Skeletal muscle tissue (tissue), 4 donors: Measurements from ENCODE around the gene BCAS3. TPM values are rescaled to one million over a fixed set of nuclear protein-coding genes. Genes with fewer than 3 reads are reported as not detected.
"Not testable (repeated sequence)": the region's sequence is repeated elsewhere in the genome, so short reads cannot be mapped to it uniquely, and the experiment has no call there.

Experiments
- H3K27ac ChIP-seq: one replicate; pipeline ENCODE4 v1.7.0; 2013; ENCODE audit warnings: mild to moderate bottlenecking, low read depth, low read length, inconsistent platforms
- H3K27me3 ChIP-seq, 3 donors: one replicate each; pipeline ENCODE4 v1.7.0; 2013; ENCODE audit warnings: low read length in 3 of 3; ENCODE audit not compliant: control insufficient read depth in 3 of 3, insufficient read depth in 3 of 3
- H3K36me3 ChIP-seq, 3 donors: one replicate each; pipeline ENCODE4 v1.7.0; 2013; ENCODE audit warnings: low read length in 3 of 3; ENCODE audit not compliant: control insufficient read depth in 3 of 3, insufficient read depth in 3 of 3
- H3K4me1 ChIP-seq, 3 donors: one replicate each; pipeline ENCODE4 v1.7.0; 2013; ENCODE audit warnings: low read length in 3 of 3, mild to moderate bottlenecking in 3 of 3; ENCODE audit not compliant: control insufficient read depth in 3 of 3, insufficient read depth in 3 of 3
- H3K4me3 ChIP-seq, 3 donors: one replicate each; pipeline ENCODE4 v1.7.0; 2013; ENCODE audit warnings: low read length in 3 of 3
- H3K9ac ChIP-seq, 3 donors: one replicate each; pipeline ENCODE4 v1.7.0; 2013; ENCODE audit warnings: low read length in 3 of 3, mild to moderate bottlenecking in 3 of 3, moderate library complexity in 2 of 3, low read depth in 1 of 3
- H3K9me3 ChIP-seq, 3 donors: one replicate each; pipeline ENCODE4 v1.7.0; 2013; ENCODE audit warnings: low read length in 3 of 3; ENCODE audit not compliant: control insufficient read depth in 3 of 3
- total RNA-seq: library from RNA; depleted of rRNA; stranded (reverse); fragments of >200 nt; gene quantifications from one replicate; pipeline ENCODE4 v1.2.3, GENCODE V29; 2014
- donor health status: Osteomylitis.

BCAS3 gene
- total RNA-seq, 1 donor from 2014 or later: 25.1 TPM

DNA sequence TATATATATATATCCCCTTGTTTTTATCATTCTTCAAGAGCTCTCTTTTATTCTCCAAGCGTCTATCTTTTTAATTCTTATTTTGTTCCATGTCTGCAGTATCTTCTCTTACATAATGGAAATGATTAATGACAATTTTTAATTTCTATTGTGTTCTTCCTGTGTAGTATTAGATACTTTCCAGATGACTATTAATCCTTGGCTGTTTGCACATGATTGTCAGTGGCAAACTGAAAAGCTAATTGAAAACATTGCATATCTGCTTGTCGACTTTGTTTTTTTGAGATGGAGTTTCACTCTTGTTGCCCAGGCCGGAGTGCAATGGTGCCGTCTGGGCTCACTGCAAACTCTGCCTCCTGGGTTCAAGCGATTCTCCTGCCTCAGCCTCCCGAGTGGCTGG lies 124.7 kb downstream of the BCAS3 start:
- Histone ChIP-seq H3K4me3 (no peak overlapping the region), H3K36me3 (no peaks in the 10 kb centered on the region), H3K27ac (no peak overlapping the region), H3K9me3 (no peaks in the 10 kb centered on the region), H3K27me3 (no peaks in the 10 kb centered on the region), H3K4me1 (no peaks in the 10 kb centered on the region), H3K9ac (no peak overlapping the region)

DNA sequence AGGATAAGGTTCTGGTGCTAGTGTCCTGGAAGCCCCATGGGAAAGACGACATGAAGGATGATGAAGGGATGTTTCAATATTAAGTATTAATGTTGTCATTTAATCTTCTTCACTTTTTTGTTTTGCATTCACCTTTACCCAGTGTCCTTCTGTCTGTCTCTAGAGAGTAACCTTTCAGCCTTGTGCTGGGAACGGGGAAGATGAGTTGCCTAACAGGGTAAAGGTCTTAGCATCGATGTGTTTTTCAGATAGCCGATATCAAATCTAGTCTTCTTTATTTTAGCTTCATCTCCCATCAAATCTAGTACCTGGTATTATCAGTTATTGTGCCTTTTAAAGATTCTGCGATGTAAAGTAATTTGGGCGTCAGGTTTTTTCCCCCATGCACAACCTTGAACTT lies 125.4 kb downstream of the BCAS3 start:
- H3K4me1 ChIP-seq: no peaks in the 10 kb centered on the region
- H3K4me3 ChIP-seq: no peak overlapping the region
- no peaks in the 10 kb centered on the region for H3K9me3 ChIP-seq
- no peak overlapping the region for H3K9ac ChIP-seq
- no peak overlapping the region for H3K27ac ChIP-seq
- no peaks in the 10 kb centered on the region for H3K27me3 ChIP-seq
- H3K36me3 ChIP-seq: no peaks in the 10 kb centered on the region

DNA sequence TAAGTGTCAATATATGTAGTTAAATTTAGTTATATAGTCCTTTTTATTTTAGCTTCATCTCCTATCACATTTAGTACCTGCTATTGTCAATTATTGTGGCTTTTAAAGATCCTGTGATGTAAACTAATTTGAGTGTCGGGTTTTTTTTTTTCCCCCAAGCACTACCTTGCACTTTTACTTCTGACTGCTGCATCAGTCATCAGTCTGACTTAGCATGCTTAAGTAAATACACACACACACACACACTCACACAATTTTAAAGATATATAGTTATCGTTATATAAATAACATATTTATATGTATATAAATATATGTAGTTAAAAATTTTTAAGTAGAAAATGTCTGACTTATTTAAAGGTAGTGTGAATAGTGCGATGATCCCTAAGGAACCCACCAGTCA lies 127.2 kb downstream of the BCAS3 start:
- Histone ChIP-seq H3K27ac (no peak overlapping the region), H3K4me1 (no peaks in the 10 kb centered on the region), H3K27me3 (no peaks in the 10 kb centered on the region), H3K4me3 (no peak overlapping the region), H3K9me3 (no peaks in the 10 kb centered on the region), H3K9ac (no peak overlapping the region), H3K36me3 (no peaks in the 10 kb centered on the region)

DNA sequence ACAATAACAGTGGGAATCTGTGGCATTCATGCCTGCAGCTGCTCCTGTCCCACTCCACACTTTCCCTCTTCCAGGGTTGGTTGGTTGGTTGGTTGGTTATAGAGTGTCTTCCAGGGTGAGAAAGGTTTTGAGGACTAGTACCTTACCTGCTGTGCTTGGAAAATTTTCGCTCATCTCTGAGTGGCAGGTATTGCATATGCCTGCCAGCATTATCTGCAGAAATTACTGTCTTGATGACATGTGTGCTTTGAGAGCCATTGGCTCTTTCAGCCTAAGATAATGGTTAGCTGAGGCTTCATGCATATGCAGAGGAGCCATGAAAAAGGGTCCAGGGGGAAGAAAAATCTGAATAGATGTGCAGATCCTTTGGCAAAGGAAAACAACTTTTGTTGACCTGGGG lies 131.8 kb downstream of the BCAS3 start:
- peaks cover 0 to 9% (median 2%) of the 10 kb centered on the region in 3 donors for H3K9me3 ChIP-seq
- no peaks in the 10 kb centered on the region for H3K4me1 ChIP-seq
- no peak overlapping the region for H3K9ac ChIP-seq
- no peaks in the 10 kb centered on the region for H3K27me3 ChIP-seq
- no peak overlapping the region for H3K27ac ChIP-seq
- no peak overlapping the region for H3K4me3 ChIP-seq
- peaks cover 5 to 9% (median 5%) of the 10 kb centered on the region in 3 donors for H3K36me3 ChIP-seq

DNA sequence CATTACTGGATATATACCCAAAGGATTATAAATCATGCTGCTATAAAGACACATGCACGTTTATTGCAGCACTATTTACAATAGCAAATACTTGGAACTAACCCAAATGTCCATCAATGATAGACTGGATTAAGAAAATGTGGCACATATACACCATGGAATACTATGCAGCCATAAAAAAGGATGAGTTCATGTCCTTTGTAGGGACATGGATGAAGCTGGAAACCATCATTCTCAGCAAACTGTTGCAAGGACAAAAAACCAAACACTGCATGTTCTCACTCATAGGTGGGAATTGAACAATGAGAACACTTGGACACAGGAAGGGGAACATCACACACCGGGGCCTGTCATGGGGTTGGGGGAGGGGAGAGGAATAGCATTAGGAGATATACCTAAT lies 137.3 kb downstream of the BCAS3 start:
- not testable (repeated sequence) for H3K36me3 ChIP-seq, H3K27ac ChIP-seq, H3K9me3 ChIP-seq, H3K9ac ChIP-seq, H3K4me3 ChIP-seq, H3K27me3 ChIP-seq, H3K4me1 ChIP-seq

DNA sequence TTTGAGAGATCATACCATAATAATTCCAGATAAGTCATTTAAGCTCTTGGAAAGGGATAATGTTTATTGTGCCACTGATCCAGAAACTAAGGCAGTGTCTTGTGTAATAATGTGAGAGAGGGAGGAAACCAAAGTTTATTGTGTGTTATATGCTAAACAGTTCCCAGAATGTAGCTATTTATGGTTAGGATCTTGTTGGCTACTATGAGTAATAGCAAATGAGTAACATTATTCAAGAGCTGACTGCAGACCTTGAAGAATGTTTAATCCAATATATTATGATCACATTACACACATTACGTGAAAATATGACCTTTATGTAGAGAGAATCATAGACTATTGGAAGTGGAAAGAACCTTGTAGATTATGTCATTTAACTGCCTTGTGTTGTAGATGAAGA lies 139.5 kb downstream of the BCAS3 start:
- no peaks in the 10 kb centered on the region for H3K36me3 ChIP-seq
- no peaks in the 10 kb centered on the region for H3K4me1 ChIP-seq
- peaks cover 0 to 6% (median 0%) of the 10 kb centered on the region in 3 donors for H3K9me3 ChIP-seq
- H3K9ac ChIP-seq: no peak overlapping the region
- no peak overlapping the region for H3K27ac ChIP-seq
- no peaks in the 10 kb centered on the region for H3K27me3 ChIP-seq
- no peak overlapping the region for H3K4me3 ChIP-seq

DNA sequence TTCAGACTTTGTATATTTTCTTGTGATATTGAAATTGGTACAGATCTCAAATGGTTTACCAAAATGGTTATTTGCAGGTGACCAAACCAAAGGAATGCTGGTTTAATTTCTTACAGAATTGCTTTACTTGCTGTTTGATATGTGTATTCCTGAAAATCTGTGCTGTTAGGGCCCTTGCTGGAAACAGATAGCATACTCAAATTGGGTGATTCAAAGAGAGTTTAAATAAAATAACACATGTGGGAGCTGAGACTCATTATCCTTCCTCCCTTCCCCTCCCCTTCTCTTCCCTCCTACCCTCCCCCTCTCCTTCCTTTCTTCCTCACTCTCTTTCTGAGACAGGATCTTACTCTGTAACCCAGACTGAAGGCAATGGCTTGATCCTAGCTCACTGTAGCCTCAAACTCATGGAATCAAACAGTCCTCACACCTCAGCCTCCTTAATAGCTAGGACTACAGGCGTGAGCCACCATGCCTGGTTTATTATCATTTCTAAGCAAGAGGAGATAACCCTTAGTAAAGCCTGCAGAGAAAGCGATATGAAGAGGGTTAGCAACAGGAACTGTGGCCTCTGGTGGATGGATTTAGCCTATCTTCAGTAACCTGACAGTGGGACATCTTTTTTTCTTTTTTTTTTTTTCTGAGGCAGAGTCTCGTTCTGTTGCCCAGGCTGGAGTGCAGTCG lies 141.9 kb downstream of the BCAS3 start:
- no peak overlapping the region for H3K9ac ChIP-seq
- H3K27me3 ChIP-seq: no peaks in the 10 kb centered on the region
- H3K9me3 ChIP-seq: no peaks in the 10 kb centered on the region
- no peak overlapping the region for H3K4me3 ChIP-seq
- no peaks in the 10 kb centered on the region for H3K4me1 ChIP-seq
- no peak overlapping the region for H3K27ac ChIP-seq
- H3K36me3 ChIP-seq: no peaks in the 10 kb centered on the region

DNA sequence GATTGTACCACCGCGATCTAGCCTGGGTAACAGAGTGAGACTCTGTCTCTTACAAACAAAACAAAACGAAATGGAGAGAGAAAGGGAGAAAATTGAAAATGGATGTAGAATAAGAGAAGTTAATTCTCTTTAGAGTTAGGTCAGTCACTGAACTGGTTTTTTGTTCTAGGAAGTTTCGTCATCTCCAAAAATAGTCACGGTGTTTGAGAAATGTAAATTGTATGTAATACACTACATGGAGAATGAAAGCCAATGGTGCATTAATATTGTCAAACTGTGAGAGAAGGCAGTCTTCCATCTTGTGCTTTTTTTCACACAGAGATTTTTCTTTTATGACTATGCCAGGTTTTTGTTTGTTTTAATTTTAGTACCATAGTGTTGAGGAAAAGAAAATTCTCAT lies 145.9 kb downstream of the BCAS3 start:
- Histone ChIP-seq H3K27me3 (no peaks in the 10 kb centered on the region), H3K27ac (no peak overlapping the region), H3K9ac (no peak overlapping the region), H3K4me1 (no peaks in the 10 kb centered on the region), H3K4me3 (no peak overlapping the region), H3K36me3 (no peaks in the 10 kb centered on the region), H3K9me3 (no peaks in the 10 kb centered on the region)

DNA sequence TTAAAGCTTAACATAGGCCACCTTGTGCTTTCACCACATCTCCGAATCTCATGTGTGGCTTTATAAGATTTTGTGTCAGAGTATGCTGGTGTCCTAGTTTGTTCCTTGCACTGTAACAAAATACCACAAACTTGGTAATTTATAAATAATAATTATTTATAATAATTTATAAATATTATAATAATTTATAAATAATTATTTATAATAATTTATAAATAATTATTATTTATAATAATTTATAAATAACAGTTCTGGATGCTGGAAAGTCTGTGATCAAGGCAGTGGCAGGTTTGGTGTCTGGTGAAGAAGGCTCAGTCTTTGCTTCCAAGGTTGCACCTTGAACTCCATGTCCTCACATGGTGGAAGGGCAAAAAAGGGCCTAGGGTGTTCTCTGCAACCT lies 147.7 kb downstream of the BCAS3 start:
- no peak overlapping the region for H3K27ac ChIP-seq
- no peaks in the 10 kb centered on the region for H3K27me3 ChIP-seq
- no peaks in the 10 kb centered on the region for H3K36me3 ChIP-seq
- H3K9me3 ChIP-seq: no peaks in the 10 kb centered on the region
- no peak overlapping the region for H3K4me3 ChIP-seq
- no peaks in the 10 kb centered on the region for H3K4me1 ChIP-seq
- H3K9ac ChIP-seq: no peak overlapping the region

DNA sequence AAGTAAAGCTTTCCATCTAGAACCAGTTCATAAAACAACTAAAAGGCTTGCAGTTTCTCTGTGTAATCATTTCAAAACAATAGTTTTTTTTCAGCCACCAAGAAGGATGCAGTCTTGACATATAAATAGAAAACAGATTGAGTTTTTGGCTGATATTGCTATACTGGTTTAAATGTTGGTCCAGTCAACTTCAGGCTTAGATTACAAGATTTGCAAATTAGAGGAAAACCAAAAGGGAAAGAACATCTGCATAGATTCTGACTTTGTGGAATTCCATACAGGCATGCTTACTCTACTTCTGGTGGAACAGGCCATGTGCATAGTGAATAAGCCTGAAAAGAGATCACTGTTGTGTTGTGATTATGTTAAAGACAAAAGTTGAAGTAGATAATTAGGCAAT lies 150.3 kb downstream of the BCAS3 start:
- Histone ChIP-seq H3K9ac (no peak overlapping the region), H3K27me3 (no peaks in the 10 kb centered on the region)

More for the DNA sequence above, 150.3 kb downstream of the BCAS3 start:
- Histone ChIP-seq H3K9me3 (no peaks in the 10 kb centered on the region), H3K27ac (no peak overlapping the region), H3K4me1 (no peaks in the 10 kb centered on the region), H3K4me3 (no peak overlapping the region), H3K36me3 (no peaks in the 10 kb centered on the region)
